ENCODE measurements around the gene TMEM232. TPM values are rescaled to one million over a fixed set of nuclear protein-coding genes. Genes with fewer than 3 reads are reported as not detected.

TMEM232 gene
- total and polyA plus RNA-seq, 2 of the 4 experiments (the other 2 are of a cell fraction), result 0.17 to 0.36 TPM

- no peak overlapping the region for H2BK120ac ChIP-seq (ENCODE audit: low read depth, low read length)
- H3K4me2 ChIP-seq (ENCODE audit: low read depth, low read length), result no peak overlapping the region
- H2AK5ac ChIP-seq (ENCODE audit: low read depth, low read length), result no peak overlapping the region
- no peaks in the 10 kb centered on the region for H3K79me1 ChIP-seq (ENCODE audit: low read depth in 1 of 2, low read length in 2 of 2)
- ChIA-PET CTCF (no interaction called here), POLR2A (ENCODE audit: unreplicated experiment) (no interaction called here)
- H4K20me1 ChIP-seq (ENCODE audit: insufficient read depth, low read length), result no peaks in the 10 kb centered on the region
- no peak for TF ChIP-seq RFX5 (IDR thresholded peaks at IDR 0.05; ENCODE audit: low read depth, low read length)
- no peak for TF ChIP-seq NFE2L2 (IDR thresholded peaks at IDR 0.05; ENCODE audit: low read depth, low read length)
- no peak for TF ChIP-seq POLR2A (IDR thresholded peaks at IDR 0.05; ENCODE audit: low read depth, low read length)
- no peak for TF ChIP-seq ELK1 (IDR thresholded peaks at IDR 0.05; ENCODE audit: borderline replicate concordance, low read depth, low read length)
- TF ChIP-seq CTCF (conservative IDR thresholded peaks at IDR 0.05; ENCODE audit: low read depth, low read length), result no peak
- no peak for TF ChIP-seq MXI1 (IDR thresholded peaks at IDR 0.05; ENCODE audit: borderline replicate concordance, low read depth, low read length)
- TF ChIP-seq CEBPB (IDR thresholded peaks at IDR 0.05; ENCODE audit: low read depth, low read length), result no peak
- no peak overlapping the region for H3K27ac ChIP-seq (ENCODE audit: insufficient read depth, low read length)
- no peak overlapping the region for H4K8ac ChIP-seq (ENCODE audit: low read depth in 2 of 2, low read length in 2 of 2)
- intact Hi-C loops (cut with micrococcal nuclease) (no loop called here), dilution Hi-C loops (cut with HindIII; ENCODE audit: low sequenced_read_pairs, unreplicated experiment) (no loop called here), in situ Hi-C loops (cut with MboI; ENCODE audit: low sequenced_read_pairs) (no loop called here)
- H2BK15ac ChIP-seq (ENCODE audit: low read depth, low read length), result no peak overlapping the region
- no peak overlapping the region for H2BK20ac ChIP-seq (ENCODE audit: low read depth, low read length)
- H3K9me3 ChIP-seq (ENCODE audit: control insufficient read depth, insufficient read depth, low read length), result no peaks in the 10 kb centered on the region
- no peak overlapping the region for H2AK9ac ChIP-seq (replicated peaks; ENCODE audit: low read depth, low read length, poor library complexity)
- no peak overlapping the region for H3K56ac ChIP-seq (ENCODE audit: extremely low read depth, insufficient read depth, low read length)
- DNase-seq, result no peak
- H3K36me3 ChIP-seq (ENCODE audit: control insufficient read depth, insufficient read depth, low read length), result no peaks in the 10 kb centered on the region
- H4K5ac ChIP-seq (ENCODE audit: low read depth, low read length), result no peak overlapping the region
- no peak overlapping the region for H3K9ac ChIP-seq (ENCODE audit: low read depth, low read length)
- no CpG with 5 or more reads among the region's 2 CpGs for WGBS, 2 experiments (ENCODE audit: extremely low coverage in 2 of 2, insufficient read length in 1 of 2)
- H2BK5ac ChIP-seq (ENCODE audit: low read depth, low read length, poor library complexity, severe bottlenecking), result no peak overlapping the region
- no peak overlapping the region for H3K4ac ChIP-seq (ENCODE audit: low read depth, low read length)
- no peak overlapping the region for H3K18ac ChIP-seq (ENCODE audit: low read depth, low read length)
- H3K9me1 ChIP-seq (ENCODE audit: insufficient read depth, low read length), result no peaks in the 10 kb centered on the region
- H4K91ac ChIP-seq (ENCODE audit: insufficient read depth, low read depth, low read length), result no peak overlapping the region
- ATAC-seq (ENCODE audit: low read depth), result no peak
- H3K14ac ChIP-seq (replicated peaks; ENCODE audit: low read depth, low read length), result no peak overlapping the region
- H3K4me3 ChIP-seq (ENCODE audit: insufficient read depth, low read depth, low read length), result no peak overlapping the region
- no peak overlapping the region for H2AFZ ChIP-seq (replicated peaks; ENCODE audit: low read length, poor library complexity)
- H3K23ac ChIP-seq (ENCODE audit: low read depth, low read length), result no peak overlapping the region
- H3K4me1 ChIP-seq (ENCODE audit: control insufficient read depth, insufficient read depth, low read length), result no peaks in the 10 kb centered on the region
- H3K27me3 ChIP-seq (ENCODE audit: control insufficient read depth, insufficient read depth, low read length), result no peaks in the 10 kb centered on the region
- no TSS peak for BruUV-seq (replicated peaks)
These were observed 40.2 kb downstream of the TMEM232 start for GRCh38 chr5:110686270-110686669.
